Sigmoid colon (tissue), 4 donors: Measurements from ENCODE around the gene PPFIBP1.

ENCODE experiments used
- POLR2A ChIP-seq, 2 donors: fragments of 450-650 bp; IDR thresholded peaks; one replicate each; pipeline ENCODE4 v1.6.1; 2016; ENCODE audit warnings: antibody characterized with exemption in 2 of 2, mild to moderate bottlenecking in 2 of 2, moderate library complexity in 2 of 2
- POLR2AphosphoS5 ChIP-seq, 4 donors: sonication (generic); formaldehyde crosslinking; IDR thresholded peaks; one replicate each; pipeline ENCODE4 v1.6.1; 2017; ENCODE audit warnings: antibody characterized with exemption in 4 of 4
- TF ChIP-seq, protein P1 (sequence below), 4 experiments: fragments of 450-650 bp in 3 of 4; fragments of 200-600 bp in 1 of 4; IDR thresholded peaks; one replicate each; pipeline ENCODE4 v1.5.1; 2016 to 2019; ENCODE audit warnings: antibody characterized with exemption in 4 of 4, mild to moderate bottlenecking in 3 of 4, moderate library complexity in 2 of 4

DNA sequence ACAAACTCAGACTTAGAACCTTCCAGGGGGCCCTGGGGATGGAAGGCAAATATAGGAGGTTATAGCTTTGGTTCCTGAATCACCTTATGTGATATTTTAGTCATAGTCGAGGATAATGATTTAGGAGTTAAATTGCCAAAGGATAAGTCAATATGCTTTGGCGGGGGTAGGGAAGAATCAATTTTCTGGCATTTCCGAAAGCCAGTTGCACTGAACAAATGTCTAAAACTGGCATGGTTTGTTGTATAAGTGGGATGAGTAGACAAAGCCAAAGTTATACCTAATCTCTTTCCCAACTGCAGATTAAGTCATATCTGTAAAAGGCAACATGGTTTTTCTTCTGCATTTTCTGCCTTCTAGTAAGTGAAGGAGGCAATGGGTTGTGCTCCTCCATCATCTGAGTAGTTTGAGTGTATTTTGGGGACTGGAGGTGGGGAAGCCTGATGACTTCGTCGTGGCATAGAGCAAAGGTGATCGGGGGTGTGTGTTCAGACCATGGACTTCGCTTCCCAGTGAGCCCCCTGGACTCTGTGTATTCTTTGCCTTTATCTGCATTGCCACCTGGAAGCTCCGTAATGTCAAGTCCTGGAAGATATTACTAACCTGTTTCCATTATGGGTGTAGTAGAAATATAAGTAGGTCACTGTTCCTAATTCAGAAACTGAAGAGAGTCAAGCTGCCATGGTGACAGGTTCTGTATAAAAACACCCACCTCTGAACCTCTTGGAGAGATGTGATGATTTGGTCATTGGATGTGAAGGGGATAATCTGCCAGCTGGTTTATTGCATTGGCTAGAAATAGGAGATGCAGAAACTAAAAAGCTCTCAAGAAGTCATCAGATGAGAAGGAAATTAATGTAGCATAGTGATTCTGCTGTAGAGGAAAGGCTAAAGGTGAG is 24.5 kb downstream of the PPFIBP1 start:
- TF ChIP-seq POLR2A (IDR thresholded peaks at IDR 0.05) = no peak
- TF ChIP-seq, protein P1, sequence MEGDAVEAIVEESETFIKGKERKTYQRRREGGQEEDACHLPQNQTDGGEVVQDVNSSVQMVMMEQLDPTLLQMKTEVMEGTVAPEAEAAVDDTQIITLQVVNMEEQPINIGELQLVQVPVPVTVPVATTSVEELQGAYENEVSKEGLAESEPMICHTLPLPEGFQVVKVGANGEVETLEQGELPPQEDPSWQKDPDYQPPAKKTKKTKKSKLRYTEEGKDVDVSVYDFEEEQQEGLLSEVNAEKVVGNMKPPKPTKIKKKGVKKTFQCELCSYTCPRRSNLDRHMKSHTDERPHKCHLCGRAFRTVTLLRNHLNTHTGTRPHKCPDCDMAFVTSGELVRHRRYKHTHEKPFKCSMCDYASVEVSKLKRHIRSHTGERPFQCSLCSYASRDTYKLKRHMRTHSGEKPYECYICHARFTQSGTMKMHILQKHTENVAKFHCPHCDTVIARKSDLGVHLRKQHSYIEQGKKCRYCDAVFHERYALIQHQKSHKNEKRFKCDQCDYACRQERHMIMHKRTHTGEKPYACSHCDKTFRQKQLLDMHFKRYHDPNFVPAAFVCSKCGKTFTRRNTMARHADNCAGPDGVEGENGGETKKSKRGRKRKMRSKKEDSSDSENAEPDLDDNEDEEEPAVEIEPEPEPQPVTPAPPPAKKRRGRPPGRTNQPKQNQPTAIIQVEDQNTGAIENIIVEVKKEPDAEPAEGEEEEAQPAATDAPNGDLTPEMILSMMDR (IDR thresholded peaks at IDR 0.05) = no peak
- TF ChIP-seq POLR2AphosphoS5 (IDR thresholded peaks at IDR 0.05) = no peak
